ENCODE data around the gene FAF1.

Gene FAF1

DNA sequence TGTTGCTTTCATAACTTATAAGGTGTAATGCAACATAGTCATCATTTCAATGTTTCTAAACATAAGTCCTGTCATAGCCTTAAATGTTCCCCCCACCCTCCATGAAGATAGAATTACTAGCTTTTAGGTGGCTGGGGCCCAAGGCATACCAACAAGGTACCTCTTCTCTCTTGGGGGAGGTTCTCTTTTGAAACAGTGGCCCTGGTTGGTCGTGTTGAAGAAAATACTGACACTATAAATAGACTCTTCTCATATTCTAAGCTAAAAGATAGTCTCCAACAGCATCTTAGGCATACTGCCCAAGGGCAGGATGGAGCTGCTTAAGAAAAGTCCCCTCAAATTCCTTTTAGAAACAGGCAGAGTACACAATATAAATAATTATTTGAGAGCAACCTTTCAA is 255.0 kb downstream of the FAF1 start:
- no peak overlapping the region for H3K27ac ChIP-seq
- POLR2A ChIA-PET (ENCODE audit: low non-redundant PET) = no interaction called here
- no peak for DNase-seq (ENCODE audit: low spot score)
- TF ChIP-seq, protein P1, sequence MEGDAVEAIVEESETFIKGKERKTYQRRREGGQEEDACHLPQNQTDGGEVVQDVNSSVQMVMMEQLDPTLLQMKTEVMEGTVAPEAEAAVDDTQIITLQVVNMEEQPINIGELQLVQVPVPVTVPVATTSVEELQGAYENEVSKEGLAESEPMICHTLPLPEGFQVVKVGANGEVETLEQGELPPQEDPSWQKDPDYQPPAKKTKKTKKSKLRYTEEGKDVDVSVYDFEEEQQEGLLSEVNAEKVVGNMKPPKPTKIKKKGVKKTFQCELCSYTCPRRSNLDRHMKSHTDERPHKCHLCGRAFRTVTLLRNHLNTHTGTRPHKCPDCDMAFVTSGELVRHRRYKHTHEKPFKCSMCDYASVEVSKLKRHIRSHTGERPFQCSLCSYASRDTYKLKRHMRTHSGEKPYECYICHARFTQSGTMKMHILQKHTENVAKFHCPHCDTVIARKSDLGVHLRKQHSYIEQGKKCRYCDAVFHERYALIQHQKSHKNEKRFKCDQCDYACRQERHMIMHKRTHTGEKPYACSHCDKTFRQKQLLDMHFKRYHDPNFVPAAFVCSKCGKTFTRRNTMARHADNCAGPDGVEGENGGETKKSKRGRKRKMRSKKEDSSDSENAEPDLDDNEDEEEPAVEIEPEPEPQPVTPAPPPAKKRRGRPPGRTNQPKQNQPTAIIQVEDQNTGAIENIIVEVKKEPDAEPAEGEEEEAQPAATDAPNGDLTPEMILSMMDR (conservative IDR thresholded peaks at IDR 0.05; ENCODE audit: low read depth) = no peak
- CTCF ChIA-PET = interaction anchor here (0.7 to 1.1 kb wide), 4 partner anchors 21 to 222 kb away, joined by 3 to 5 read pairs (median 4); no protein-coding TSS in a partner anchor

DNA sequence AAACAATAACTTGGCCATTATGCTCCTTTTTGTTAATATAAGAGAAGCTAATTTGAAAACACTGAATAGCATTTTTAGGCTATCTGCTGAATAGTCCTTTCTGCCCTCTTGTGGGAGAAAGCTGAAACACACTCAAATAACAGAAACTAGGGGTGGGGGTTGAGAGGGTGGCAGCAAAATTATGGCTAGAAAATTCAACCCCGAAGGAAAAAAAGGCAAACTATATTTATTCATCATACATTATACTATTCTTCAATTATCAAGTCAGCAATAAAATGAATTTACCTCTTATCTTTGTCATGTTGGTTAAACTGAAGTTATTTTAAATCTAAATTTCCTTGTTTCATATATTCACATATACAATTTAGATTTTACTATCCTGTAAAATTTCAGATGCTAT is 255.9 kb downstream of the FAF1 start:
- TF ChIP-seq, protein P1 (conservative IDR thresholded peaks at IDR 0.05; ENCODE audit: low read depth) = peak; percentile 85
- no peak overlapping the region for H3K27ac ChIP-seq
- POLR2A ChIA-PET (ENCODE audit: low non-redundant PET) = no interaction called here
- peak; percentile 48 for DNase-seq (ENCODE audit: low spot score)
- CTCF ChIA-PET = interaction anchor here (0.5 to 1.5 kb wide), 10 partner anchors 10 to 1133 kb away, joined by 3 to 6 read pairs (median 3); no protein-coding TSS in a partner anchor

DNA sequence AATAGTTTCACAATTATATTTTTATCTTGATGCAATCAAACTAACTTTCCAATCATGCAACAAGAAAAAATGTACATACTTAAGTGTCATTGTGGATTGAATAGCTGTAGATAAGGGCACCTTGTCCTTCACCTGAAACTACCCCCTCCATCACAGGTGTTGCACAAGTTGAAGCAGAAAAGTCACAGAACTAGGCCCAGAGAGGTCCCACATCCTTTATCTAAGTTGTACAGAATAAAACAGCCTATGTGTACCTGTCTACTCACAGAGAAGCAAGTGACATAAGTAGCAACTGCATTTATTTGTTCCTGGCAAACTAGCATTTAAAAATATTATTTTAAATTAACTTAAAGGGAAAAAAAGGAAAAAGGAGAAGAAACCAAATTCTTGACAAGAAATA is 256.8 kb downstream of the FAF1 start:
- no peak overlapping the region for H3K27ac ChIP-seq
- CTCF ChIA-PET = interaction anchor here (1.1 to 1.5 kb wide), 3 partner anchors 9 to 348 kb away, joined by 3 to 5 read pairs (median 4); no protein-coding TSS in a partner anchor
- POLR2A ChIA-PET (ENCODE audit: low non-redundant PET) = no interaction called here
- DNase-seq (ENCODE audit: low spot score) = no peak
- TF ChIP-seq, protein P1 (conservative IDR thresholded peaks at IDR 0.05; ENCODE audit: low read depth) = no peak

DNA sequence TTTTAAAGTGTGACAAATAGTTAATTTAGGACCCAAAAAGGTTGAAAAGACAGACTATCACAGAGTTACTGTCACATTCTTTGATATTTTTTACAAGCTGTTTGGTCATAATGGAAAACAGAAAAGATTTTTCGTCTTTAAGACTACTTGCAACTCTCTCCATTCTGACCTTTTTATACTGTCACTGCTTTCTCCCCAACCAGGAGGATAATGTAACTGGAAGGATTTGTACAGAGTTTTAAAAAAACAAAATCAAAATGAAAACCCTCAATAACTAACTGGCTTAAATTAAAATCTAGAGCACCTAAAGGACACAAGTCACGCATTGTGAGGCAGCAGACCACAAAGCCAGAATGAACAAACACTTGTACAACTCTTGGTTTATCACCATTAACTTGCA is 257.7 kb downstream of the FAF1 start:
- CTCF ChIA-PET = no interaction called here

DNA sequence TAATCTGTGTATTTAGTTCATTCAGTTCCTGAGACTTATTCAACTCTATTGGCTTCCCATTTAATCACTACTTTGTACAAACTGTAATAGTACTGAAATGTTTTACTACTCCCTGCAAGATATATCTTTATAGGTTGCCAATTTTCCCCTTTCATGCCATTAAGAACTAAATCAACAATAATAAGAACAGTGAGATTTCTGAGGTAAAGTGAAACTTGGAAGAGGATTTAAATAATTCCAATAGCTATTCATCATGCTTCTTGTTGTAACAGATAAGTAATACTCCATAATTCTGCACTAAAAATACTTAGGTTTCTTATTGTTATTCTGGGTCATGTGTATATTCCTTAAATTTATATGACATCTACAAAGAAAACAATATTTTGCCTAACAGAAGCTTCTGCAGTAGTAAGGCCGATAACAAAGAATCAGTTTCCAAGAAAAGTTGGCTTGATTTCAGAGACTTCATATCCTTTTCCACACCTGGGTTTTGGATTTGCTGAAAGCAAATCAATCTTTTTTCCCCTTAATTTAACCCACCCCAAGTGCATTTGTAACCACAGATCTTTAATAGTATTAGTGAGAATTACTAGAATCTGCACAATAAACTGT is 258.3 kb downstream of the FAF1 start:
- H3K27ac ChIP-seq = no peak overlapping the region
- ChIA-PET POLR2A (ENCODE audit: low non-redundant PET) (no interaction called here), CTCF (no interaction called here)
- TF ChIP-seq, protein P1 (conservative IDR thresholded peaks at IDR 0.05; ENCODE audit: low read depth) = no peak
- DNase-seq (ENCODE audit: low spot score) = no peak

More for the DNA sequence above, 257.7 kb downstream of the FAF1 start:
- no peak for DNase-seq (ENCODE audit: low spot score)
- TF ChIP-seq, protein P1 (conservative IDR thresholded peaks at IDR 0.05; ENCODE audit: low read depth) = no peak
- POLR2A ChIA-PET (ENCODE audit: low non-redundant PET) = no interaction called here
- H3K27ac ChIP-seq = no peak overlapping the region

DNA sequence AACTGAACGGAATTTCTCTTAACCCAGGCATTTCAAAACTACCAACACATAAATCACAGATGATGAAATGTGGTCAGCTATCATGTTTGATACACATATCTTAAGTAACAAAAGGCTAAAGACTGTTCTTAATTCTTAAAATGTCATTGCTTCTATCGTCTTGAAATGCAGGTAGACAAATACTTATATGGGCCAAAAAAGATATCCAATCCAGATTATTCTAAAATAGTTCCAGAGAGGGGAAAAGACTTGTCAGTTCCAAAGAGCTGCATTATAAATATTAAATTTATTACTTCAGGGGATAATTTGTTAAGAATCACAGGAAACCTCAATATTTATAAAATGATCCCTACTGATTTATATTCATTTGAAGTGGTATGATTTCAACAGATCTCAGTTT is 259.4 kb downstream of the FAF1 start:
- CTCF ChIA-PET = no interaction called here
- POLR2A ChIA-PET (ENCODE audit: low non-redundant PET) = no interaction called here
- DNase-seq (ENCODE audit: low spot score) = no peak
- H3K27ac ChIP-seq = no peak overlapping the region
- TF ChIP-seq, protein P1 (conservative IDR thresholded peaks at IDR 0.05; ENCODE audit: low read depth) = no peak

Measured in RWPE1 (cell line).